GM12874 (cell line): Measurements from ENCODE around the gene CCDC97.

Experiments used
- TF ChIP-seq, protein P1 (sequence below): IDR thresholded peaks from 2 replicates; pipeline ENCODE4 v1.5.1; 2011; ENCODE audit warnings: low read depth, mild to moderate bottlenecking, control low read depth, low read length, moderate library complexity; ENCODE audit not compliant: insufficient read depth

CCDC97 gene

DNA sequence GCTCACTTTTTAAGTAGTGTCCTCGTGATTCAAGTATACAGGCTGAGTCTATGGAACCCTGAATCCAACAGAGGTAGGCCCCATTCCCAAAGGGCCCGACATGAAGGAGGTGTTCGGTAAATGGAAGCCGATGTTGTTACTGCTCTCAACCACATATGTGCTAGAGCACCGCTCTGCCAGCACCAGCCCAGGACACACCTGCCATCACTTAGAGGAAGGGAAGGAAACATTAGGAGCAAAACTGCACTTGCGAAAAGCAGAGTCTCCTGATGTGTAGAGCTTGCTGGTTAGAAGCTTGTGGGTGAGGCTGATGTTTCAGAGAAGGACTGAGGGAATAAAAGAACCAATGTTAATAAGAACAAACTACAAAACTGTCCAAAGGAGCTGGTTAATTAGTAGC lies 9.4 kb upstream of the CCDC97 start:
- TF ChIP-seq, protein P1, sequence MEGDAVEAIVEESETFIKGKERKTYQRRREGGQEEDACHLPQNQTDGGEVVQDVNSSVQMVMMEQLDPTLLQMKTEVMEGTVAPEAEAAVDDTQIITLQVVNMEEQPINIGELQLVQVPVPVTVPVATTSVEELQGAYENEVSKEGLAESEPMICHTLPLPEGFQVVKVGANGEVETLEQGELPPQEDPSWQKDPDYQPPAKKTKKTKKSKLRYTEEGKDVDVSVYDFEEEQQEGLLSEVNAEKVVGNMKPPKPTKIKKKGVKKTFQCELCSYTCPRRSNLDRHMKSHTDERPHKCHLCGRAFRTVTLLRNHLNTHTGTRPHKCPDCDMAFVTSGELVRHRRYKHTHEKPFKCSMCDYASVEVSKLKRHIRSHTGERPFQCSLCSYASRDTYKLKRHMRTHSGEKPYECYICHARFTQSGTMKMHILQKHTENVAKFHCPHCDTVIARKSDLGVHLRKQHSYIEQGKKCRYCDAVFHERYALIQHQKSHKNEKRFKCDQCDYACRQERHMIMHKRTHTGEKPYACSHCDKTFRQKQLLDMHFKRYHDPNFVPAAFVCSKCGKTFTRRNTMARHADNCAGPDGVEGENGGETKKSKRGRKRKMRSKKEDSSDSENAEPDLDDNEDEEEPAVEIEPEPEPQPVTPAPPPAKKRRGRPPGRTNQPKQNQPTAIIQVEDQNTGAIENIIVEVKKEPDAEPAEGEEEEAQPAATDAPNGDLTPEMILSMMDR: no peak

DNA sequence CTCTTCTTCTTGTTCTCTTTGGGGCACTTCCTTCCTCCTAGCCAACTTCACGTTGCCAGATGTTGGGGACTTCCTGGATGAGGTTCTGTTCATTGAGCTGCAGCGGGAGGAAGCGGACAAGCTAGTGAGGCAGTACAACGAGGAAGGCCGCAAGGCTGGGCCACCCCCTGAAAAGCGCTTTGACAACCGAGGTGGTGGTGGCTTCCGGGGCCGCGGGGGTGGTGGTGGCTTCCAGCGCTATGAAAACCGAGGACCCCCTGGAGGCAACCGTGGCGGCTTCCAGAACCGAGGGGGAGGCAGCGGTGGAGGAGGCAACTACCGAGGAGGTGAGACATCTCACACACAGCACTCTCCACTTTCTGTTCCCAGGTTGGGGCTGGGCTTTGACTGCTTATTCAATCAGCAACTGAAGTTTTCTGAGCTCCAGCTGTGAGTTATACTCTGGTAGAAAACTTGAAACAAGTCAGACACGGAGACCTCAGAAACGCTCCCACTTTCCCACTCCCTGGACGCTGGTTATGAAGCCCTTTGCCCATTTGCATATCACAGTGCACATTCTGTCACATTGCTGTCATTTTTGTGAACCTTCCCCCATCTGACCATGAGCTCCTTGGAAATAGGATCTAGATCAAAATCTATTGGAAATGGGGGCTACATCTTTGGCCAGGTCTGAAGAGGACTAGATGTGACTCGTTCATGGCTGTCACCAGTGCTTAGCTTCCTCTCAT lies 7.2 kb upstream of the CCDC97 start:
- TF ChIP-seq, protein P1: no peak

- TF ChIP-seq, protein P1: no peak
These were observed 6.0 kb upstream of the CCDC97 start for GRCh38 chr19:41303954-41304353.

GRCh38 chr19:41304706-41305483 lies 5.1 kb upstream of the CCDC97 start:
- TF ChIP-seq, protein P1: no peak

DNA sequence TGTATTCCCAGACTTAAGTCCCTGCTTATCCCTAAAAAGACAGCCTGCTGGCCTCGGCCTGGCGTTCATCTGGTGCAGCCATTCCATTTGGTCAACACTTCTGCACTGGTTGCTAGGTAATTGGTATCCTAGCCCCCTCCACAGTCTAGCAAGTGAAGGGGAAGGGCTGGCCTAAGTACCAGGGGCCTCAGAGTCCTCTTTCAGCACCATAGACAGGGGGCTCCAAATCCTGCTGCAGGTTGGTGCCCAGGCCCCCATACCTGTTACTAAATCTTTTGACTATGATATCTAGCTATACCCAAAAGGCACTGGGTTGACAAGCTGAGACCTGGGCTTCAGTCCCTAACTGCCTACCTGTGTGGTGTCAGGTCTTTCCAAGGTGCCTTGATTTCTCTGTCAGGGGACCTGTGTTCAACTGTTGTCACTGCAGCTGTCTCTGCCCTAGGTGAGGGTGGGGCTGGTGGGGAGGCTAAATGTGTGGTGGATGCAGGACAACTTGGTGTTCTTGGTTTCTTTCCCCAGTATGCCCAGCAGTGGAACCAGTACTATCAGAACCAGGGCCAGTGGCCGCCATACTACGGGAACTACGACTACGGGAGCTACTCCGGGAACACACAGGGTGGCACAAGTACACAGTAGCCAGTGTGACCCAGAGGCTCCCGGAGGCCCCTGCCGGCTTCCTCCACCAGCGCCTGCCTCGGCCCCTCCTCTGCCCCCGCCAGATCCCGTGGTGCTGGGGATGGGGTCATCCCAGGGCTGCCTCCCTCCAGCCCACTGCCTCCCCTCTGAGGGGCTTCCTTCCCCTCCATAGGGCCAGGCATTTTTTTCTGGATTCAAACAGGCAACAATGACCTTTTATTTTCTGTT lies 3.8 kb upstream of the CCDC97 start:
- TF ChIP-seq, protein P1: no peak

GRCh38 chr19:41307090-41307875 lies 2.7 kb upstream of the CCDC97 start:
- TF ChIP-seq, protein P1: no peak
